HG03342 (cell line): ENCODE results near the gene CLP1.
"Not testable (repeated sequence)": the region's sequence is repeated elsewhere in the genome, so short reads cannot be mapped to it uniquely, and the experiment has no call there.

Experiments used
- ATAC-seq: cut with Tn5 transposase; IDR thresholded peaks from one replicate; pipeline ENCODE4 v1.9.1; 2021; ENCODE audit warnings: mild to moderate bottlenecking, moderate library complexity; ENCODE audit not compliant: unreplicated experiment

Gene CLP1

GRCh38 chr11:57640068-57640800 is 17.3 kb upstream of the CLP1 start:
- no peak for ATAC-seq

GRCh38 chr11:57641011-57641807 is 16.4 kb upstream of the CLP1 start:
- no peak for ATAC-seq

- no peak for ATAC-seq
These were observed 13.8 kb upstream of the CLP1 start for GRCh38 chr11:57643802-57644201.

- peak; percentile 68 for ATAC-seq
These were observed 12.5 kb upstream of the CLP1 start for GRCh38 chr11:57644748-57645688.

GRCh38 chr11:57645689-57646085 is 11.9 kb upstream of the CLP1 start:
- ATAC-seq, result no peak

GRCh38 chr11:57646194-57646798 is 11.3 kb upstream of the CLP1 start:
- no peak for ATAC-seq

GRCh38 chr11:57646799-57647303 is 10.7 kb upstream of the CLP1 start:
- no peak for ATAC-seq

- ATAC-seq, result no peak
These were observed 10.2 kb upstream of the CLP1 start for GRCh38 chr11:57647372-57647771.

- no peak for ATAC-seq
These were observed 9.4 kb upstream of the CLP1 start for GRCh38 chr11:57647960-57648800.

- no peak for ATAC-seq
These were observed 8.5 kb upstream of the CLP1 start for GRCh38 chr11:57648801-57649735.

GRCh38 chr11:57649826-57650738 is 7.5 kb upstream of the CLP1 start, which contains the start of gene YPEL4:
YPEL4 (minus strand) TSS chr11:57649912; CDS start chr11:57647107, 2,805 bp downstream.
- no peak for ATAC-seq

GRCh38 chr11:57650739-57651090 is 6.8 kb upstream of the CLP1 start:
- ATAC-seq, result no peak

GRCh38 chr11:57651408-57651807 is 6.2 kb upstream of the CLP1 start:
- no peak for ATAC-seq

- not testable (repeated sequence) for ATAC-seq
These were observed 5.3 kb upstream of the CLP1 start for GRCh38 chr11:57652230-57652629.

- ATAC-seq, result no peak
These were observed 4.9 kb upstream of the CLP1 start for GRCh38 chr11:57652662-57653061.

- ATAC-seq, result no peak
These were observed 4.4 kb upstream of the CLP1 start for GRCh38 chr11:57653163-57653562.

GRCh38 chr11:57656885-57657193 is 723 bp upstream of the CLP1 start:
- ATAC-seq, result no peak

- ATAC-seq, result no peak
These were observed 430 bp downstream of the CLP1 start for GRCh38 chr11:57658023-57658361.
